ENCODE results near the gene GRID2.
A peak's percentile ranks its signal among the peaks of the same experiment; 100 is the strongest.

The GRID2 gene

GRCh38 chr4:93116624-93117023 is 812.9 kb downstream of the GRID2 start:
- no peak for DNase-seq

GRCh38 chr4:93127489-93127888 is 823.7 kb downstream of the GRID2 start:
- DNase-seq: no peak

- no peak for DNase-seq
Observed at GRCh38 chr4:93132631-93133030, 828.9 kb downstream of the GRID2 start.

GRCh38 chr4:93139118-93139517 is 835.4 kb downstream of the GRID2 start:
- DNase-seq: peak; percentile 64

- DNase-seq: no peak
Observed at GRCh38 chr4:93143902-93144301, 840.1 kb downstream of the GRID2 start.

GRCh38 chr4:93144644-93145043 is 840.9 kb downstream of the GRID2 start:
- DNase-seq: peak; percentile 29

- peak; percentile 95 for DNase-seq
Observed at GRCh38 chr4:93147524-93148212, 843.9 kb downstream of the GRID2 start.

- no peak for DNase-seq
Observed at GRCh38 chr4:93152491-93152890, 848.7 kb downstream of the GRID2 start.

- DNase-seq: peak; percentile 26
Observed at GRCh38 chr4:93157986-93158385, 854.2 kb downstream of the GRID2 start.

- DNase-seq: no peak
Observed at GRCh38 chr4:93168053-93168452, 864.3 kb downstream of the GRID2 start.

GRCh38 chr4:93169966-93170365 is 866.2 kb downstream of the GRID2 start:
- peak; percentile 6 for DNase-seq

GRCh38 chr4:93174598-93174997 is 870.8 kb downstream of the GRID2 start:
- DNase-seq: peak; percentile 58

- peak; percentile 15 for DNase-seq
Observed at GRCh38 chr4:93178279-93178678, 874.5 kb downstream of the GRID2 start.

- DNase-seq: no peak
Observed at GRCh38 chr4:93179044-93179443, 875.3 kb downstream of the GRID2 start.

- peak; percentile 78 for DNase-seq
Observed at GRCh38 chr4:93182722-93183121, 879.0 kb downstream of the GRID2 start.

- peak; percentile 89 for DNase-seq
Observed at GRCh38 chr4:93183576-93183975, 879.8 kb downstream of the GRID2 start.

GRCh38 chr4:93184053-93184452 is 880.3 kb downstream of the GRID2 start:
- DNase-seq: peak; percentile 88

- DNase-seq: no peak
Observed at GRCh38 chr4:93186846-93187245, 883.1 kb downstream of the GRID2 start.

GRCh38 chr4:93187466-93187865 is 883.7 kb downstream of the GRID2 start:
- DNase-seq: no peak

- no peak for DNase-seq
Observed at GRCh38 chr4:93187892-93188291, 884.1 kb downstream of the GRID2 start.

GRCh38 chr4:93199492-93199891 is 895.7 kb downstream of the GRID2 start:
- DNase-seq: peak; percentile 94

GRCh38 chr4:93201471-93202096 is 897.8 kb downstream of the GRID2 start:
- peak; percentile 64 for DNase-seq

- DNase-seq: peak; percentile 11
Observed at GRCh38 chr4:93203708-93204107, 899.9 kb downstream of the GRID2 start.

- peak; percentile 15 for DNase-seq
Observed at GRCh38 chr4:93212250-93212649, 908.5 kb downstream of the GRID2 start.

GRCh38 chr4:93216646-93217045 is 912.9 kb downstream of the GRID2 start:
- DNase-seq: no peak

All from NCI-H69 (cell line).